ENCODE data around the gene LDAH.
A peak's percentile ranks its signal among the peaks of the same experiment; 100 is the strongest.
"Not testable (repeated sequence)": the region's sequence is repeated elsewhere in the genome, so short reads cannot be mapped to it uniquely, and the experiment has no call there.

The LDAH gene

GRCh38 chr2:20716164-20716563, 106.7 kb downstream of the LDAH start:
- H3K9ac ChIP-seq (ENCODE audit: low read depth, low read length); H3K4me2 ChIP-seq (ENCODE audit: low read length); H3K9me3 ChIP-seq (replicated peaks; ENCODE audit: low read length); H3K4me3 ChIP-seq (ENCODE audit: low read length); H3K36me3 ChIP-seq (ENCODE audit: insufficient read depth, low read length); H3K4me1 ChIP-seq (ENCODE audit: control insufficient read depth, insufficient read depth, low read length); H3K27me3 ChIP-seq (ENCODE audit: control insufficient read depth, insufficient read depth, low read length): not testable (repeated sequence)

GRCh38 chr2:20714412-20714811, 108.5 kb downstream of the LDAH start:
- H3K4me1 ChIP-seq (ENCODE audit: control insufficient read depth, insufficient read depth, low read length): not testable (repeated sequence)

GRCh38 chr2:20713585-20713984, 109.3 kb downstream of the LDAH start:
- not testable (repeated sequence) for H3K27me3 ChIP-seq (ENCODE audit: control insufficient read depth, insufficient read depth, low read length); H3K9ac ChIP-seq (ENCODE audit: low read depth, low read length); H3K4me1 ChIP-seq (ENCODE audit: control insufficient read depth, insufficient read depth, low read length); H3K4me2 ChIP-seq (ENCODE audit: low read length); H3K36me3 ChIP-seq (ENCODE audit: insufficient read depth, low read length); H3K4me3 ChIP-seq (ENCODE audit: low read length); H3K9me3 ChIP-seq (replicated peaks; ENCODE audit: low read length)

More at GRCh38 chr2:20714412-20714811, 108.5 kb downstream of the LDAH start:
- H3K36me3 ChIP-seq (ENCODE audit: insufficient read depth, low read length); H3K4me2 ChIP-seq (ENCODE audit: low read length); H3K9me3 ChIP-seq (replicated peaks; ENCODE audit: low read length); H3K9ac ChIP-seq (ENCODE audit: low read depth, low read length); H3K4me3 ChIP-seq (ENCODE audit: low read length); H3K27me3 ChIP-seq (ENCODE audit: control insufficient read depth, insufficient read depth, low read length): not testable (repeated sequence)

GRCh38 chr2:20711641-20712040, 111.3 kb downstream of the LDAH start:
- H3K4me1 ChIP-seq (ENCODE audit: control insufficient read depth, insufficient read depth, low read length); H3K27me3 ChIP-seq (ENCODE audit: control insufficient read depth, insufficient read depth, low read length); H3K36me3 ChIP-seq (ENCODE audit: insufficient read depth, low read length); H3K9ac ChIP-seq (ENCODE audit: low read depth, low read length); H3K4me2 ChIP-seq (ENCODE audit: low read length); H3K4me3 ChIP-seq (ENCODE audit: low read length); H3K9me3 ChIP-seq (replicated peaks; ENCODE audit: low read length): not testable (repeated sequence)

- Histone ChIP-seq H3K27me3 (ENCODE audit: control insufficient read depth, insufficient read depth, low read length) (no peaks in the 10 kb centered on the region), H3K4me1 (ENCODE audit: control insufficient read depth, insufficient read depth, low read length) (no peaks in the 10 kb centered on the region), H3K4me3 (ENCODE audit: low read length) (no peak overlapping the region), H3K9ac (ENCODE audit: low read depth, low read length) (no peak overlapping the region), H3K9me3 (replicated peaks; ENCODE audit: low read length) (no peaks in the 10 kb centered on the region), H3K4me2 (ENCODE audit: low read length) (no peak overlapping the region), H3K36me3 (ENCODE audit: insufficient read depth, low read length) (no peaks in the 10 kb centered on the region)
Observed at GRCh38 chr2:20707601-20708000, 115.3 kb downstream of the LDAH start.

GRCh38 chr2:20706786-20707185, 116.1 kb downstream of the LDAH start:
- H3K9me3 ChIP-seq (replicated peaks; ENCODE audit: low read length): no peaks in the 10 kb centered on the region
- H3K4me3 ChIP-seq (ENCODE audit: low read length): no peak overlapping the region
- no peaks in the 10 kb centered on the region for H3K27me3 ChIP-seq (ENCODE audit: control insufficient read depth, insufficient read depth, low read length)
- no peak overlapping the region for H3K9ac ChIP-seq (ENCODE audit: low read depth, low read length)
- H3K4me1 ChIP-seq (ENCODE audit: control insufficient read depth, insufficient read depth, low read length): no peaks in the 10 kb centered on the region
- H3K4me2 ChIP-seq (ENCODE audit: low read length): no peak overlapping the region
- H3K36me3 ChIP-seq (ENCODE audit: insufficient read depth, low read length): no peaks in the 10 kb centered on the region

GRCh38 chr2:20706217-20706616, 116.7 kb downstream of the LDAH start:
- no peaks in the 10 kb centered on the region for H3K9me3 ChIP-seq (replicated peaks; ENCODE audit: low read length)
- H3K4me3 ChIP-seq (ENCODE audit: low read length): no peak overlapping the region
- H3K4me1 ChIP-seq (ENCODE audit: control insufficient read depth, insufficient read depth, low read length): no peaks in the 10 kb centered on the region
- H3K4me2 ChIP-seq (ENCODE audit: low read length): no peak overlapping the region
- H3K36me3 ChIP-seq (ENCODE audit: insufficient read depth, low read length): no peaks in the 10 kb centered on the region
- H3K27me3 ChIP-seq (ENCODE audit: control insufficient read depth, insufficient read depth, low read length): no peaks in the 10 kb centered on the region
- H3K9ac ChIP-seq (ENCODE audit: low read depth, low read length): no peak overlapping the region

- H3K36me3 ChIP-seq (ENCODE audit: insufficient read depth, low read length): no peaks in the 10 kb centered on the region
- no peaks in the 10 kb centered on the region for H3K27me3 ChIP-seq (ENCODE audit: control insufficient read depth, insufficient read depth, low read length)
- no peak overlapping the region for H3K9ac ChIP-seq (ENCODE audit: low read depth, low read length)
- H3K4me1 ChIP-seq (ENCODE audit: control insufficient read depth, insufficient read depth, low read length): peaks cover under 1% of the 10 kb centered on the region
- no peak overlapping the region for H3K4me3 ChIP-seq (ENCODE audit: low read length)
- no peak overlapping the region for H3K4me2 ChIP-seq (ENCODE audit: low read length)
- no peaks in the 10 kb centered on the region for H3K9me3 ChIP-seq (replicated peaks; ENCODE audit: low read length)
Observed at GRCh38 chr2:20704886-20705285, 118.0 kb downstream of the LDAH start.

GRCh38 chr2:20702563-20702962, 120.3 kb downstream of the LDAH start:
- Histone ChIP-seq H3K9me3 (replicated peaks; ENCODE audit: low read length) (no peaks in the 10 kb centered on the region), H3K4me1 (ENCODE audit: control insufficient read depth, insufficient read depth, low read length) (peaks cover 12% of the 10 kb centered on the region), H3K27me3 (ENCODE audit: control insufficient read depth, insufficient read depth, low read length) (no peaks in the 10 kb centered on the region), H3K4me2 (ENCODE audit: low read length) (no peak overlapping the region), H3K9ac (ENCODE audit: low read depth, low read length) (no peak overlapping the region), H3K36me3 (ENCODE audit: insufficient read depth, low read length) (peaks cover 3% of the 10 kb centered on the region), H3K4me3 (ENCODE audit: low read length) (no peak overlapping the region)

- H3K4me1 ChIP-seq (ENCODE audit: control insufficient read depth, insufficient read depth, low read length): peaks cover 12% of the 10 kb centered on the region
- no peak overlapping the region for H3K4me2 ChIP-seq (ENCODE audit: low read length)
- peak overlapping the region; percentile 0 for H3K9ac ChIP-seq (ENCODE audit: low read depth, low read length)
- H3K4me3 ChIP-seq (ENCODE audit: low read length): no peak overlapping the region
- peaks cover 3% of the 10 kb centered on the region for H3K36me3 ChIP-seq (ENCODE audit: insufficient read depth, low read length)
- H3K9me3 ChIP-seq (replicated peaks; ENCODE audit: low read length): no peaks in the 10 kb centered on the region
- no peaks in the 10 kb centered on the region for H3K27me3 ChIP-seq (ENCODE audit: control insufficient read depth, insufficient read depth, low read length)
Observed at GRCh38 chr2:20698916-20699613, 123.8 kb downstream of the LDAH start.

GRCh38 chr2:20697322-20697934, 125.5 kb downstream of the LDAH start:
- no peaks in the 10 kb centered on the region for H3K27me3 ChIP-seq (ENCODE audit: control insufficient read depth, insufficient read depth, low read length)
- no peak overlapping the region for H3K4me3 ChIP-seq (ENCODE audit: low read length)
- H3K9me3 ChIP-seq (replicated peaks; ENCODE audit: low read length): no peaks in the 10 kb centered on the region
- no peak overlapping the region for H3K9ac ChIP-seq (ENCODE audit: low read depth, low read length)
- peaks cover 12% of the 10 kb centered on the region for H3K4me1 ChIP-seq (ENCODE audit: control insufficient read depth, insufficient read depth, low read length)
- H3K4me2 ChIP-seq (ENCODE audit: low read length): no peak overlapping the region
- H3K36me3 ChIP-seq (ENCODE audit: insufficient read depth, low read length): peaks cover 3% of the 10 kb centered on the region

GRCh38 chr2:20696366-20696765, 126.5 kb downstream of the LDAH start:
- Histone ChIP-seq H3K4me3 (ENCODE audit: low read length) (no peak overlapping the region), H3K4me2 (ENCODE audit: low read length) (no peak overlapping the region), H3K9ac (ENCODE audit: low read depth, low read length) (no peak overlapping the region), H3K4me1 (ENCODE audit: control insufficient read depth, insufficient read depth, low read length) (peaks cover 12% of the 10 kb centered on the region), H3K27me3 (ENCODE audit: control insufficient read depth, insufficient read depth, low read length) (no peaks in the 10 kb centered on the region), H3K9me3 (replicated peaks; ENCODE audit: low read length) (no peaks in the 10 kb centered on the region), H3K36me3 (ENCODE audit: insufficient read depth, low read length) (peaks cover 3% of the 10 kb centered on the region)

Measured in skeletal muscle satellite cell (primary cell).